H1 (cell line): ENCODE results near the gene H6PD. TPM values are rescaled to one million over a fixed set of nuclear protein-coding genes. Genes with fewer than 3 reads are reported as not detected.

Experiments
- CTCF ChIA-PET: fragments of 300-600 bp; sonication (Branson Sonifier 250); formaldehyde crosslinking; loops from one replicate; lab custom pipeline; 2021; ENCODE audit not compliant: partially characterized antibody; lab: Charles Lee
- POLR2A ChIA-PET: fragments of 300-600 bp; sonication (Branson Sonifier 250); formaldehyde crosslinking; loops from one replicate; lab custom pipeline; 2021; ENCODE audit warnings: inconsistent platforms; ENCODE audit not compliant: partially characterized antibody; lab: Charles Lee
- DNase-seq, 2 experiments: peaks; one replicate each; pipeline versions ENCODE4 v3.0.0 to v3.0.0-alpha.2; 2010 to 2022; ENCODE audit warnings: low spot score in 2 of 2, low read depth in 1 of 2, mixed read lengths in 1 of 2
- FAIRE-seq: peaks from 2 replicates; lab custom pipeline; 2011; peaks lifted over from hg19 to GRCh38; lab: Jason Lieb, UNC
- H2AFZ ChIP-seq: 2 replicates; pipeline ENCODE4 v1.8.1; 2012; ENCODE audit warnings: low read length, inconsistent platforms
- H2AK5ac ChIP-seq: 2 replicates; pipeline ENCODE4 v1.6.1; 2013; ENCODE audit warnings: low read depth, low read length
- H2BK120ac ChIP-seq: replicated peaks from 2 replicates; pipeline ENCODE3; 2013; ENCODE audit warnings: low read depth, low read length, inconsistent platforms
- H2BK12ac ChIP-seq: 2 replicates; pipeline ENCODE4 v1.6.1; 2013; ENCODE audit warnings: low read depth, low read length
- H2BK15ac ChIP-seq: 2 replicates; pipeline ENCODE4 v1.6.1; 2013; ENCODE audit warnings: low read length
- H2BK20ac ChIP-seq: 2 replicates; pipeline ENCODE4 v1.6.1; 2013; ENCODE audit warnings: low read length
- H2BK5ac ChIP-seq: 2 replicates; pipeline ENCODE4 v1.6.1; 2013; ENCODE audit warnings: low read depth, low read length
- H3K14ac ChIP-seq: 2 replicates; pipeline ENCODE4 v1.6.1; 2013; ENCODE audit warnings: inconsistent platforms; ENCODE audit not compliant: insufficient read length
- H3K18ac ChIP-seq: 2 replicates; pipeline ENCODE4 v1.6.1; 2013; ENCODE audit warnings: low read length; ENCODE audit errors: extremely low read depth
- H3K23ac ChIP-seq: 2 replicates; pipeline ENCODE4 v1.6.1; 2013; ENCODE audit warnings: inconsistent platforms; ENCODE audit not compliant: insufficient read length
- H3K23me2 ChIP-seq: 2 replicates; pipeline ENCODE4 v1.6.1; 2013; ENCODE audit warnings: low read depth, low read length
- H3K27ac ChIP-seq: 2 replicates; pipeline ENCODE4 v1.6.1; 2011; ENCODE audit warnings: low read depth, low read length, inconsistent platforms
- H3K27me3 ChIP-seq, 4 experiments: replicated peaks in 1 of 4; 1 replicate in 1 of 4; 2 replicates in 3 of 4; pipeline versions ENCODE4 v1.6.1 to v1.8.1; 2011 to 2013; ENCODE audit warnings: low read length in 3 of 4, mild to moderate bottlenecking in 3 of 4, inconsistent platforms in 2 of 4, mixed read lengths in 2 of 4, moderate library complexity in 1 of 4; ENCODE audit not compliant: control insufficient read depth in 3 of 4, insufficient read depth in 3 of 4; ENCODE audit errors: extremely low read depth in 1 of 4
- H3K36me3 ChIP-seq, 4 experiments: 2 replicates each; pipeline versions ENCODE4 v1.6.1 to v1.8.1; 2011 to 2013; ENCODE audit warnings: mild to moderate bottlenecking in 4 of 4, low read length in 3 of 4, moderate library complexity in 2 of 4, control low read depth in 1 of 4, inconsistent platforms in 1 of 4; ENCODE audit not compliant: insufficient read depth in 4 of 4, control insufficient read depth in 2 of 4
- H3K4ac ChIP-seq: replicated peaks from 2 replicates; pipeline ENCODE3; 2013; ENCODE audit warnings: low read length, low read depth, mixed read lengths, inconsistent platforms; ENCODE audit not compliant: insufficient read length
- H3K4me1 ChIP-seq, 4 experiments: replicated peaks in 1 of 4; 1 replicate in 1 of 4; 2 replicates in 3 of 4; pipeline versions ENCODE4 v1.6.1 to v1.8.1; 2011 to 2013; ENCODE audit warnings: low read length in 3 of 4, inconsistent platforms in 2 of 4, mixed read lengths in 1 of 4; ENCODE audit not compliant: insufficient read depth in 4 of 4, control insufficient read depth in 3 of 4
- H3K4me2 ChIP-seq, 2 experiments: 2 replicates each; pipeline versions ENCODE4 v1.6.1 to v1.8.1; 2011 to 2013; ENCODE audit warnings: low read depth in 2 of 2, low read length in 2 of 2, control low read depth in 1 of 2, inconsistent platforms in 1 of 2, mild to moderate bottlenecking in 1 of 2; ENCODE audit not compliant: insufficient read depth in 1 of 2
- H3K4me3 ChIP-seq, 4 experiments: fragments of 200-600, 300-600 bp in 1 of 4; sonication (generic), shearing (Covaris generic), sonication (Bioruptor Twin) in 1 of 4; 2 replicates each; pipeline versions ENCODE4 v1.5.1 to v1.8.1; 2011 to 2016; ENCODE audit warnings: low read length in 4 of 4, low read depth in 3 of 4, control low read depth in 2 of 4, inconsistent platforms in 2 of 4, mild to moderate bottlenecking in 2 of 4, mixed read lengths in 1 of 4, moderate library complexity in 1 of 4; ENCODE audit not compliant: insufficient read depth in 2 of 4; ENCODE audit errors: extremely low read depth in 1 of 4
- H3K56ac ChIP-seq: replicated peaks from 2 replicates; pipeline ENCODE3; 2013; ENCODE audit warnings: low read depth, mild to moderate bottlenecking, mixed read lengths, low read length, inconsistent platforms; ENCODE audit not compliant: insufficient read length
- H3K79me1 ChIP-seq: 2 replicates; pipeline ENCODE4 v1.6.1; 2013; ENCODE audit warnings: low read depth, low read length, control low read depth
- H3K79me2 ChIP-seq, 2 experiments: 2 replicates each; pipeline versions ENCODE4 v1.6.1 to v1.8.1; 2012 to 2013; ENCODE audit warnings: low read length in 2 of 2, mild to moderate bottlenecking in 2 of 2, inconsistent platforms in 1 of 2; ENCODE audit not compliant: insufficient read depth in 2 of 2, control insufficient read depth in 1 of 2
- H3K9ac ChIP-seq, 4 experiments: replicated peaks in 1 of 4; 1 replicate in 1 of 4; 2 replicates in 3 of 4; pipeline versions ENCODE4 v1.6.1 to v1.8.1; 2011 to 2013; ENCODE audit warnings: low read depth in 3 of 4, low read length in 3 of 4, control low read depth in 2 of 4, mild to moderate bottlenecking in 2 of 4, moderate library complexity in 2 of 4, inconsistent platforms in 1 of 4; ENCODE audit errors: extremely low read depth in 1 of 4
- H3K9me3 ChIP-seq, 2 experiments: 2 replicates each; pipeline versions ENCODE4 v1.6.1 to v1.8.1; 2012 to 2013; ENCODE audit warnings: mild to moderate bottlenecking in 2 of 2, moderate library complexity in 2 of 2, control low read depth in 1 of 2, inconsistent platforms in 1 of 2, low read depth in 1 of 2, low read length in 1 of 2, mixed read lengths in 1 of 2; ENCODE audit not compliant: insufficient read depth in 2 of 2
- H4K20me1 ChIP-seq, 2 experiments: replicated peaks in 1 of 2; 2 replicates each; pipeline versions ENCODE3 to v1.8.1; 2011 to 2013; ENCODE audit warnings: inconsistent platforms in 2 of 2, low read length in 2 of 2, mild to moderate bottlenecking in 1 of 2; ENCODE audit not compliant: insufficient read depth in 2 of 2, control insufficient read depth in 1 of 2
- H4K5ac ChIP-seq: 2 replicates; pipeline ENCODE4 v1.6.1; 2013; ENCODE audit warnings: low read length, low read depth, mixed read lengths, inconsistent platforms; ENCODE audit not compliant: insufficient read length
- H4K8ac ChIP-seq: 2 replicates; pipeline ENCODE4 v1.8.0; 2013; ENCODE audit warnings: mild to moderate bottlenecking, moderate library complexity, low read length, inconsistent platforms; ENCODE audit not compliant: insufficient read depth; ENCODE audit errors: extremely low read depth
- H4K91ac ChIP-seq: replicated peaks from 2 replicates; pipeline ENCODE3; 2013; ENCODE audit warnings: low read length, mixed read lengths, inconsistent platforms; ENCODE audit not compliant: insufficient read length
- CREB1 ChIP-seq: IDR thresholded peaks from 2 replicates; pipeline ENCODE4 v1.6.1; 2012; ENCODE audit warnings: inconsistent platforms
- CTCF ChIP-seq, 3 experiments: IDR thresholded peaks; 1 replicate in 2 of 3; 2 replicates in 1 of 3; pipeline versions ENCODE4 v1.5.1 to v1.6.1; 2011; ENCODE audit warnings: low read length in 3 of 3, mild to moderate bottlenecking in 3 of 3, inconsistent platforms in 2 of 3, low read depth in 1 of 3, moderate library complexity in 1 of 3; ENCODE audit not compliant: insufficient read depth in 1 of 3; ENCODE audit errors: control extremely low read depth in 1 of 3
- RAD21 ChIP-seq, 2 experiments: IDR thresholded peaks in 1 of 2; conservative IDR thresholded peaks in 1 of 2; 2 replicates each; pipeline ENCODE4 v1.6.1; 2011; ENCODE audit warnings: low read depth in 2 of 2, low read length in 2 of 2, improper control_type of control experiment in 1 of 2, inconsistent platforms in 1 of 2, mild to moderate bottlenecking in 1 of 2, moderate library complexity in 1 of 2
- WGBS, 2 experiments: shearing (Covaris generic) in 1 of 2; methylation state at CpG; one replicate each; pipeline versions ENCODE4 v1.1.6 to v1.1.7; 2013 to 2015; ENCODE audit warnings: low lambda C conversion rate in 2 of 2, mixed read lengths in 2 of 2, inconsistent platforms in 1 of 2, low coverage in 1 of 2, missing lambda C conversion rate in 1 of 2; ENCODE audit not compliant: insufficient replicate concordance in 2 of 2, insufficient coverage in 1 of 2, insufficient read length in 1 of 2; ENCODE audit errors: extremely low coverage in 1 of 2, missing lambda C conversion rate in 1 of 2; 5-methylcytosine and 5-hydroxymethylcytosine counted together
- polyA plus RNA-seq, 7 experiments: library from polyadenylated mRNA; depleted of rRNA in 3 of 7; stranded (reverse) in 5 of 7; unstranded in 2 of 7; fragments of >200 nt in 5 of 7; fragments of 200-250 nt in 2 of 7; gene quantifications; 1 replicate in 5 of 7; 2 replicates in 1 of 7; 4 replicates in 1 of 7; pipeline versions ENCODE4 v1.2.1 to v1.2.3, GENCODE V29; 2011 to 2013; ENCODE audit warnings: missing spikeins in 2 of 7, mixed read lengths in 2 of 7
- total RNA-seq: library from RNA; stranded (reverse); fragmentation: NEBNext Ultra II Directional; extraction: Animal tissue kit (Norgen Biotek cat#: 25700); gene quantifications from 2 replicates; pipeline ENCODE4 v1.2.1, GENCODE V29; 2021

Gene H6PD
- total and polyA plus RNA-seq, 2 of the 8 experiments (the other 6 are each of a cell fraction or from before 2014, with no cell fraction given): 3.6 to 3.8 TPM

- WGBS, 2 experiments: 80% methylated on average over 10 of the region's 10 CpGs; no CpG with 5 or more reads in 1 of the 2 experiments
- no peak overlapping the region for H2BK5ac ChIP-seq
- no peak overlapping the region for H3K14ac ChIP-seq
- no peaks in the 10 kb centered on the region for H3K9me3 ChIP-seq
- no peak overlapping the region for H2BK12ac ChIP-seq
- CTCF ChIA-PET: interaction anchor here (0.6 to 1.4 kb wide), 5 partner anchors 110 to 179 kb away, joined by 3 to 4 read pairs (median 3); no protein-coding TSS in a partner anchor
- H3K79me1 ChIP-seq: peaks cover 9% of the 10 kb centered on the region; the same call in 1 of the 2 replicates
- no peak overlapping the region for H3K4me3 ChIP-seq
- no peak overlapping the region for H4K91ac ChIP-seq
- POLR2A ChIA-PET: no interaction called here
- peaks cover 0 to 20% of the 10 kb centered on the region in 2 experiments for H4K20me1 ChIP-seq
- peaks cover 11% of the 10 kb centered on the region for H3K23me2 ChIP-seq
- H4K5ac ChIP-seq: no peak overlapping the region
- no peak overlapping the region for H2BK20ac ChIP-seq
- no peak overlapping the region for H3K27ac ChIP-seq
- H3K23ac ChIP-seq: no peak overlapping the region
- DNase-seq (no peak), FAIRE-seq (no peak)
- no peak overlapping the region for H2BK15ac ChIP-seq
- TF ChIP-seq CTCF (IDR thresholded peaks at IDR 0.05; ENCODE audit: control extremely low read depth in 1 of 3, insufficient read depth in 1 of 3, low read depth in 1 of 3, low read length in 3 of 3) (peak in 1 of 3 experiments; percentile 26; a peak in 1 of 4 replicates), CREB1 (no peak), RAD21 (IDR thresholded peaks at IDR 0.05 in 1 of 2, conservative IDR thresholded peaks at IDR 0.05 in 1 of 2; ENCODE audit: low read depth in 2 of 2, low read length in 2 of 2) (peak; percentile 12 to 18; a peak in 1 of 4 replicates)
- H3K4me2 ChIP-seq: no peak overlapping the region; a peak in 1 of 4 replicates
- no peak overlapping the region for H3K18ac ChIP-seq
- no peak overlapping the region for H3K4ac ChIP-seq
- H3K36me3 ChIP-seq: no peaks in the 10 kb centered on the region
- H3K79me2 ChIP-seq: no peaks in the 10 kb centered on the region; a peak in 2 of 4 replicates
- H3K27me3 ChIP-seq: peaks cover 0 to 21% (median 16%) of the 10 kb centered on the region in 4 experiments; a peak in 6 of 7 replicates
- H2AK5ac ChIP-seq: no peak overlapping the region
- H3K4me1 ChIP-seq: peaks cover 0 to 10% (median 5%) of the 10 kb centered on the region in 4 experiments; a peak in 4 of 7 replicates
- no peak overlapping the region for H3K56ac ChIP-seq
- H2BK120ac ChIP-seq: no peak overlapping the region
- no peak overlapping the region for H2AFZ ChIP-seq
- H3K9ac ChIP-seq: no peak overlapping the region
- H4K8ac ChIP-seq: no peak overlapping the region; the same call in 1 of the 2 replicates
Measured at GRCh38 chr1:9294910-9295636, 60.5 kb downstream of the H6PD start.
